KBM-7 (cell line): ENCODE measurements around the gene HPCA.

ENCODE experiments used
- DNase-seq: peaks from one replicate; pipeline ENCODE4 v3.0.0-alpha.2; 2015
- in situ Hi-C: fragments of 300-500 bp; cut with MboI; formaldehyde crosslinking; loops from 2 replicates; pipeline ENCODE4 v1.14.3; 2020; ENCODE audit warnings: low sequenced_read_pairs, low pct_unique_long_range_greater_than_20kb, mixed read lengths

The HPCA gene

DNA sequence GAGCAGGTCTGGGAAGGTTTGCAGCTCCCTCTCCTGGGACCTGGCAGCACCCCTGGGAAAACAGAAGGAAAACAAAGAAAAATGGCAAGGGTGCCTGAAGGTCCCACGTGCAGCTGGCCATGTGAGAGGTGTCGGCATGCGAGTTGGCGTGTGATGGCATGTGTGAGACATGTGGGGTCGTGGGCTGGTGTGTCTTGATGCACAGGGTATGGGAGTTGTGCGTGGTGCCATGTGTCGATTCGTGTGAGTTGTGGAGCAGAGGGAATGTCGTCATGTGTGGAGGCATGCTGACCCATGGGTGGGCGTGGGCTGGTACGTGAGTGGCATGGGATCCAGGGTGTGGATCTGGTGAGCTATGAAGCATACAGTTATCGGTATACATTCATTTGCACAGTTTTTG is 1.3 kb downstream of the HPCA start:
- DNase-seq: no peak
- in situ Hi-C loops: no loop called here

- DNase-seq: no peak
- in situ Hi-C loops: no loop called here
Measured at GRCh38 chr1:32888134-32888533, 1.8 kb downstream of the HPCA start.

DNA sequence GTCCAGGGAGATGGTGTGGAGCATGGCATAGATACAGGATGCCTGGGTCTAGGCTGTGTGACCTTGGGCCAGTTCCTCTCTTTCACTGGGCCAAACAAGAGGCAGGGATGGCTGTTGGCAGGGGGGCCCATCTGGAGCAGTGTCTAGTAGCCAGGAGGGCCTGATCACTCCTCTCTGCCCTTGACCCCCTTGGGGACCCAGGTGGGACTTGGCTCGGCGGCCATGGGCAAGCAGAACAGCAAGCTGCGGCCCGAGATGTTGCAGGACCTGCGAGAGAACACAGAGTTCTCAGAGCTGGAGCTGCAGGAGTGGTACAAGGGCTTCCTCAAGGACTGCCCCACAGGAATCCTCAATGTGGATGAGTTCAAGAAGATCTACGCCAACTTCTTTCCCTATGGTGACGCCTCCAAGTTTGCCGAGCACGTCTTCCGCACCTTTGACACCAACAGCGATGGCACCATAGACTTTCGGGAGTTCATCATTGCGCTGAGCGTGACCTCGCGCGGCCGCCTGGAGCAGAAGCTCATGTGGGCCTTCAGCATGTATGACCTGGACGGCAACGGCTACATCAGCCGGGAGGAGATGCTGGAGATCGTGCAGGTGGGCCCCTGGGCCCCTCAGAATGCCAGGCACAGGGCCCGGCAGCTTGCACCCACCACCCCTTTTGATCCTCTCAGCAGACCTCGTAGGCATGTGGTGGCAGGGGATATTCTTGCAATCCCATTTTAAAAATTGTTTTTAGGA is 2.6 kb downstream of the HPCA start:
- in situ Hi-C loops: no loop called here
- DNase-seq: no peak

- in situ Hi-C loops: no loop called here
- DNase-seq: no peak
Measured at GRCh38 chr1:32889731-32890278, 3.5 kb downstream of the HPCA start.

DNA sequence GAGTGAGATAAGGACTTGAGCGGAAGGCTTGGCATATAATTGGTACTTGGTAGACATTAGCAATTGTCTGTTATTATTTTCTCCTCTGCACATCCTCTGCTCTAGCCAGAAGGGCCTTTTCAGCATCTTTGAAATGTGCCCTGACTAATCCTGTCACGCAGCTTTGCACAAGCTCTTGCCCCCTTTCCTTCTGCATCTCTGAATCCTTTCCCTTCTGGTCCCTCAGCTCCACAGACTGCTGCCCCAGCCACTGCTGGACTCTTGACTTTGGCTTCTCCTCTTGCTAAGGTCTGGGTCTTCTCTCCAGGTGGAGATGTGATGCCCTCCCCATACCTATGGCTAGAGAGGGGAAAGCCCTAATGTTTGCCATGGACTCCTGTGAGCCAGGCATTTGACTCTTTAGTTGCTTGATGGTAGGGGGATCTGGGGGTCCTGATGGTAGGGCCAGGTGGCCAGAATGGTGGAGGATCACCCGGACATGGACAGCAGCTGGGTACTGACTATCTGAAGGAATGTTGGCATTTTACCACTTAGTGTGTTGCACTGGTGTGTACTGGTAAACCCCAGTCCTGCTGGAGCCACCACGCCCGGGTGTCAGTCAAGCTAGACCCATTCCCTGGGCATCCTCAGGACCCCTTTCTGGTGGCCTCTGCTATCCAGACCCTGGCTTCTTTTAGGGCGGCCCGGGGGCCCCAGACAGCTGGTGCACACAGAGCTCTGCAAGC is 4.4 kb downstream of the HPCA start:
- in situ Hi-C loops: no loop called here
- DNase-seq: no peak

GRCh38 chr1:32891241-32891570 is 4.9 kb downstream of the HPCA start:
- DNase-seq: no peak
- in situ Hi-C loops: no loop called here

- no peak for DNase-seq
- in situ Hi-C loops: no loop called here
Measured at GRCh38 chr1:32891630-32892029, 5.3 kb downstream of the HPCA start.

- in situ Hi-C loops: no loop called here
- DNase-seq: peak; percentile 49
Measured at GRCh38 chr1:32892368-32893197, 6.3 kb downstream of the HPCA start.

DNA sequence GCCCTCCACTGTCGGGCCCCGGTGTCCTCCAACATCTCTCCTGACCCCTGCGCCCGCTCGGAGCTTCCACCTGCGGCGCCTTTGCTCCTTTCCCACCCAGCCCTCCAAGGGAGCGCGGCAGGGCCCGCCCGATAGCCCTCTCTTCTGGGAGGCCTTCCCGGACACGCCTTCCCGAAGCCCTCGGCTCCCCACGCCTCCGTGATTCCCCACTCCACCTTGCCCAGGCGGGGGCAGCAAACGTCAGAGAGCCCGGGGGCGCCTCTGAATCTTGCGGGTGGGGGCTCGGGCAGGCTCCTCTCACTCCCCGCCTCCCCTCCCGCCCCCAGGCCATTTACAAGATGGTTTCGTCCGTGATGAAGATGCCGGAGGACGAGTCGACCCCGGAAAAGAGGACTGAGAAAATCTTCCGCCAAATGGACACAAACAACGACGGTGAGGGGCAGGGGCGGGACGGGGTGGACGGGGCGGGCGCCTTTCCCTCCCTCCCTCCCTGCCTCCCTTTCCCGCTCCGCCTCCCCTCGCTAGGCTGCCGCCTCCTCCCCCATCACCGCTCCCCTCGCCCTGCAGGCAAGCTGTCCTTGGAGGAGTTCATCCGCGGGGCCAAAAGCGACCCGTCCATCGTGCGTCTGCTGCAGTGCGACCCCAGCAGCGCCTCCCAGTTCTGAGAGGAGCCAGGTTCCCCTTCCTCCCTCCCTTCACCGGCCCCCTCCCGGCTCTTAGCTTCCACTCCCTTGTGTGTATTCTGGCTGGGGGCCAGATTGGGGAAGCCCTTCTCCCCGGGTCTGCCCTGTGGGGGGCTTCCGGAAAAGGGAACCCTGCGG is 7.1 kb downstream of the HPCA start:
- DNase-seq: no peak
- in situ Hi-C loops: no loop called here

GRCh38 chr1:32894019-32894600 is 7.8 kb downstream of the HPCA start:
- no peak for DNase-seq

GRCh38 chr1:32894681-32895080 is 8.4 kb downstream of the HPCA start:
- in situ Hi-C loops: no loop called here
- DNase-seq: no peak

More at GRCh38 chr1:32894019-32894600, 7.8 kb downstream of the HPCA start:
- in situ Hi-C loops: no loop called here

- in situ Hi-C loops: no loop called here
- no peak for DNase-seq
Measured at GRCh38 chr1:32895325-32896215, 9.3 kb downstream of the HPCA start.

- DNase-seq: no peak
- in situ Hi-C loops: no loop called here
Measured at GRCh38 chr1:32896451-32896850, 10.2 kb downstream of the HPCA start.

GRCh38 chr1:32897082-32898049 is 11.1 kb downstream of the HPCA start:
- no peak for DNase-seq
- in situ Hi-C loops: no loop called here

DNA sequence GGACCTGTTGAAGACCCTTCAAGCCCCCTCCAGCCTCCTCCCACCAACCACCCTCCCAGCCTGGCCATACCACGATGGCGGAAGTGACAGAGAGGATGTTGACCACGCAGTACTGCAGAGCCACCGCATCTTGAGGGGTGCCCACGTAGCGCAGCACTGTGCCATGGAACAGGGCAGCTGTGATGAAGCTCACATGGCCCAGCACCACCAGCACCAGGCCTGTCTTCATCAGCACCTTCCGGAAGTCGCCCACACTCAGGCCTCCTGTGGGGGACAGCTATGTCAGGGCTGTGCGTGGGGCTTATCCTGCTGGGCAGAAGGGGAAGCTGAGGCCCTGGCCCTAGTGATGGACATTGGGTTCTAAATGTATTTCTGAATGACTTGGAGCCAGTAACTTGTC is 11.8 kb downstream of the HPCA start:
- no peak for DNase-seq
- in situ Hi-C loops: no loop called here

DNA sequence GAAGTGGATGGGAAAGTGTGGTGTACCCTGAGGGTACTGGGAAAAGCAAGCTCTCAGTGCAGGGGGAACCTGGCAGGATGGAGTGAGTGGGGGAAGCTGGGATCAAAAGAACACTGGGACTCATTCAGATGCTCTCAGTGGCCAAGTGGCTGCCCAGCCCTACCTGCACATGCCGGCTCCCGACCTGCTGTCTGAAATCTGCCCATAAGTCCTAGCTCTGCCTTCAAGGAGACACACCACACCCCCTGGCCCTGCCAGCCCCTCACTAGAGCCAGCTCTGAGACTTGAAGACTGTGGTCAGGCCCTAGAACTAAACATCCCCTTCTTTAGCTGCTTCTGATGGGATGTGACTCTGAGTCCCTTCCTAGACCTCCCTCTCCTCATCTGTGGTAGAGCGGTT is 12.7 kb downstream of the HPCA start:
- DNase-seq: no peak
- in situ Hi-C loops: no loop called here
